Tibial nerve (tissue), 4 donors: Measurements from ENCODE around the gene MUL1.

Experiments
- CTCF ChIP-seq, 5 experiments: fragments of 200-600 bp in 3 of 5; fragments of 450-650 bp in 2 of 5; sonication (generic) in 3 of 5; IDR thresholded peaks; one replicate each; pipeline ENCODE4 v1.5.1; 2016 to 2019; ENCODE audit warnings: antibody characterized with exemption in 5 of 5, mild to moderate bottlenecking in 3 of 5, moderate library complexity in 2 of 5
- EP300 ChIP-seq, 2 donors: sonication (generic); formaldehyde crosslinking; IDR thresholded peaks; one replicate each; pipeline ENCODE4 v1.6.1; 2017; ENCODE audit warnings: antibody characterized with exemption in 2 of 2, mild to moderate bottlenecking in 1 of 2
- POLR2A ChIP-seq, 2 donors: fragments of 450-650 bp; IDR thresholded peaks; one replicate each; pipeline ENCODE4 v1.6.1; 2017; ENCODE audit warnings: antibody characterized with exemption in 2 of 2, mild to moderate bottlenecking in 2 of 2, moderate library complexity in 2 of 2

- no peak for TF ChIP-seq CTCF (IDR thresholded peaks at IDR 0.05)
- no peak for TF ChIP-seq POLR2A (IDR thresholded peaks at IDR 0.05)
- TF ChIP-seq EP300 (IDR thresholded peaks at IDR 0.05): no peak
These were observed 33.5 kb downstream of the MUL1 start for GRCh38 chr1:20474333-20474975.
